ENCODE data around the gene ATP1A1. TPM values are rescaled to one million over a fixed set of nuclear protein-coding genes. Genes with fewer than 3 reads are reported as not detected.

ATP1A1 gene
- total RNA-seq, 1 experiment from 2014 or later = 189 TPM

DNA sequence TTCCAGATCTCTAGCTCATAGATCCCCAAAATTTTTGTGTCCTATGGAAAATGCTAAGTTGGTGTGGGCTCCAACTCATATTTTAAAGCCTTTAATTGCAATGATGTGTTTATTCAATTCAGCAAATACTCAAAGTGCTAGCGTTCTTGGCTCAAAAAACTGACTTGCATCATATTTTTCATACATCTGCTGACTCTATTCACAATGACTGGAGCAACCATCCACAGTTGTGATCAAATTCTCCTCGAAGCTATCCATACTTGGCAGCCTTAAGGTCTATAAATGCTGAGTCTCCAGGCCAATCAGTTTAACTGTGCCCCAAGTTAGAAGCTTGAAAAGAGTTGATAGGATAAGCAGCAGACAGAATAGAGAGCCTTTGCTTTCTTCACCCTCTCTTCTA, 2.9 kb upstream of the ATP1A1 start:
- no peak for DNase-seq (ENCODE audit: low read depth)

DNA sequence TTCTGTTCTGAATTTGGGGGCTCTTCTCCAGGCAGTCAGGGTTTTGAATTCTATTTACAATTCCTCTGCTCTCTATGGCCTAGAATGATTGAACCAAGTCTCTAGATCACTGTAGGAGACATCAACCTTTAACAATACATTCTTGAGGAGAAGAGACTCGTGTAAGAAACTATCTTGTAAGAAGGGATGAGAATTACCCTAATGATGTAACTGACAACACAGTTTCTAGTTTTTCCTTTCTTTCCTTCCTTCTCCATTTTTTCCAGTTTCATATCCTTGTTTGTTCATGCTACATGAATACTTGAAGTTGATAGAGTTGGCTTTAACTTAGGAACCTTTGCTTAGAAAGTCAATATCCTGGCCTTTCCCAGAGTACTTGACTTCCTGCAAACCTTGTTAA, 1.3 kb upstream of the ATP1A1 start:
- DNase-seq (ENCODE audit: low read depth) = no peak

- DNase-seq (ENCODE audit: low read depth) = no peak
Observed at GRCh38 chr1:116372191-116372590, 853 bp upstream of the ATP1A1 start.

- peak; percentile 54 for DNase-seq (ENCODE audit: low read depth)
Observed at GRCh38 chr1:116373431-116374352, 648 bp downstream of the ATP1A1 start.

DNA sequence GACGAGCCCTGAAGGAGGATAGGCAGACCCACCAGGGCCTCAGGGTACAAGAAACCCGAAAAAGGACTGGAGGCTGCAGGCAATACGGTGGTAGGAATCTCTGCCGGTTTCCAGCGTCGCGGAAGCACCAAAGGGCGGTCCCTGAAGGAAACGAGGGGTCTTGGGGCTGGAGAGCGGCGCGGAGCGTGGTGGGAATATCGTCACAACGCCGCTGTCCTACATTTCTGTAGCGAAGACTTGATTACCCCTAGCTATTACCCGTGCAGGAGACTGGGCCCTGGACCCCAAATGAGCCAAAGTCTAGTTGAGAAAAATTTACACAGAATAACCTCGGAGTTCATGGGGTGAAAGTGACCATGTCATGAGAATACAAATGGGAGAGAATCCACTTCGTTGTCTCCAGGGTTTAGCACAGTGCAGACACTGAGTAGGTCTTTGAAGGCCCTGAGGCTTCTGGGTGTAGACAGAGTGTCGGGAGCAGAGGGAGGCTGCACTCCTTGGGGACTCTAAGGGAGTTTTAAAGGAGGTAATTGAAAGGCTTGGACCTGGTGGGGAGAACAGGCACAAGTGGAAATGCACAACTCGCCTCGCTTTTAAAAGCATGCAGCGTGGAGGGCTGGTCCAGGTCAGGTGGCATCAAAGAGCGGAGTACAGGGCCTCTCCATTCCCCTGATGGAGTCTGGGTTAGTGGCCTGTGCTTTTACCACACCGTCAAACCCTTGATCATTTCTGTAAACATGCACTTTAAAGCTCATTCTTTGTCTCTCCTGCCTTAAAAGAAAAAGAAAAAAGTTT, 1.5 kb downstream of the ATP1A1 start:
- no peak for DNase-seq (ENCODE audit: low read depth)

GRCh38 chr1:116375148-116375886, 2.3 kb downstream of the ATP1A1 start:
- DNase-seq (ENCODE audit: low read depth) = peak; percentile 30

DNA sequence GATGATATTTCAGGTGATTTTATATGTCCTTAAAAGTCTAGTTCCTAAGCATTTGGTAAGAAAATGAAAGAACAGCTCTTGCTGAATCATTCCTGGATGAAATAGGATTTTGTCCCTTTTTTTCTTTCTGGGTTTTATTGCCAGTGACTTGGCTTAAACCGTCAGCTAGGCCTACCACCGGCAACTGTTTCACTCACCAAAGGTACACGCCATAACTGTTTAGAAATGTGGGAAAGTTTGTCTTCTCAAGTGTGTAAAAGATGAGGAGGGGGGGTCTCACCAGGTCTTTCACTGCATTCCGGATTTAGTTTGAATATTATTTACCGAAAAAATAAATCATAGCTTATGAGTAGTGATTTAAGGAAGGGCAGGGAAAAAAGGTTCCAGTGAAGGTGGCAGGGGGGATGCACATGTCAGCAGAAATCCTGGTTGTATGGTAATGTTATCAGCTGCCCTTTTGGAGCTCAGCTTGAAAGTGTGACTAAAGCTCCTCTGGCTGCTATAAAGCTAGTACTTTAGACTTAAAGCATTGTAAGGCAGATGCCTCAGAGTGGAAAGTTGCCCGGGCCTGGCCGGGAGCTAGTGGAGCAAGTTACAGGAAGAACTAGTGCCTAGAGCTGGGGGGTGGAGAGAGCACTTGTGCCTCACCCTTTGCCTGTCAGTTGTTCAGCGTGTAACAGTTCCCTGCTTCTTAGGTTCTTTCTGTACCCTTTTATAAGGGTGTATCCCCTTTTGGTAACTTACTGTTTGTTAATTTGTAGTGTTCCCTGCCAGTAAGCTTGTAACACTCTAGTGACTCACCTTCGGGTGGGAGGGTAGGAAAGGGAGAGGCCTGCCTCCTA, 3.1 kb downstream of the ATP1A1 start:
- DNase-seq (ENCODE audit: low read depth) = peak; percentile 86

DNA sequence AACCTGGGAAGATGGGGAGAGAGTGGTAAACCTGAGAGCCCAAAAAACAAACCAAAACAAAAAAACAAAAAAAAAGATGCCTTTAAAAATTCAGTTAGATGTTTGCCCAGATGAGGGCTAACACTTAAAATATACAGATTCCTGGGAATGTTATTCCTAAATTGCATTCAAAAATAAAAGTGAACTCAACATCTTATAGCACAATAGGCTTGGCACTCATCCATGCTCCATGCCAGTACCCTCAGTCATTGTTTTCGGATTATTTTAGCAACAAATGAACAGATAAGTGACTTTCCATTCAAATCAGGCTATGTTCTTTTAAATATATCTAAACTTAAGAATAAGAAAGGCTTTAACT, 3.7 kb downstream of the ATP1A1 start:
- DNase-seq (ENCODE audit: low read depth) = no peak

DNA sequence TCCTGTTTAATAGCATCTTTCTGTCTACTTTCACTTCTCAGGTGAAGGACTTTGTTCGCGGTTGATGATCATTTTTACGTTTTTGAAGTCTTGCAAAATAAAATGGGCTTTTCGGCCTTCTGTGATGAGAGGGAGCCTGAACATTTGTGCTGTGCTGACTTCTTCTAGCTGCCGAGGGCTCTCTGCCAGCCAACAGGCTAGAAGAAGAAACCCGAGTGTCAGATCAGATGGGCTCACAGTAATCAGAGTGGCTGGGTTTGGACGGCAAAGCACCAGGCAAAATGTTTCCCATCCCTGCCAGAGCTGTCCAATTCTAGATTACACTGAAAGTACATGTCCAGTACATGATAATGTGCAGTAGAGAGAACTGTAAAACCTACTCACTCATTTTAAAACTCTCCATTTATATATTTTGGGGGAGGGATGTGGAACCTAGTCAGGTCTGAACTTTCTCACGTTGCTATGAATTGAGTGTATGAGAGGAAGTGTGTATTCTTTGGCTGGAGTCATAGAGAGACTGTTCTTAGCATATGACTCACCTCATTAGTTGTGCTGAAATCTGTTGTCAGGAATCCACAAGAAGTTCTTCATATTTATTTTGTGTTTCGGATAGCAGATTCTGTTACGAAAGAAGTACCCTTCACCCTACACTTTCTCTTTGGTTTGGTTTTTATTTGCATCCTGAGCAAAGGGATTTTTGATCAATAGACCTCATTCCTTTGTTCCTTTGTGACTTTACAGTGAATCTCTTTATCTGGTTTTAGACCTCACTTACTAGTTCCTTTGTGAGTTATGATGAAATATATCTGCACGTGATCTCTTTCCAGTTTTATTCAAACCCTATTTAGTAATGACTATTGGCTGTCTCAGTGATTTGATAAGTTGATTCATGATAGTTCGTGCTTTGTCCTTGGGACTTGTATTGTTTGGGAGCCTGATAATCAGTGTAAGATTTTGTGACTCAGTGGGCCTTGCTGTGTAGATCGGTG, 4.8 kb downstream of the ATP1A1 start:
- DNase-seq (ENCODE audit: low read depth) = peak; percentile 91

- no peak for DNase-seq (ENCODE audit: low read depth)
Observed at GRCh38 chr1:116379057-116379630, 6.1 kb downstream of the ATP1A1 start.

DNA sequence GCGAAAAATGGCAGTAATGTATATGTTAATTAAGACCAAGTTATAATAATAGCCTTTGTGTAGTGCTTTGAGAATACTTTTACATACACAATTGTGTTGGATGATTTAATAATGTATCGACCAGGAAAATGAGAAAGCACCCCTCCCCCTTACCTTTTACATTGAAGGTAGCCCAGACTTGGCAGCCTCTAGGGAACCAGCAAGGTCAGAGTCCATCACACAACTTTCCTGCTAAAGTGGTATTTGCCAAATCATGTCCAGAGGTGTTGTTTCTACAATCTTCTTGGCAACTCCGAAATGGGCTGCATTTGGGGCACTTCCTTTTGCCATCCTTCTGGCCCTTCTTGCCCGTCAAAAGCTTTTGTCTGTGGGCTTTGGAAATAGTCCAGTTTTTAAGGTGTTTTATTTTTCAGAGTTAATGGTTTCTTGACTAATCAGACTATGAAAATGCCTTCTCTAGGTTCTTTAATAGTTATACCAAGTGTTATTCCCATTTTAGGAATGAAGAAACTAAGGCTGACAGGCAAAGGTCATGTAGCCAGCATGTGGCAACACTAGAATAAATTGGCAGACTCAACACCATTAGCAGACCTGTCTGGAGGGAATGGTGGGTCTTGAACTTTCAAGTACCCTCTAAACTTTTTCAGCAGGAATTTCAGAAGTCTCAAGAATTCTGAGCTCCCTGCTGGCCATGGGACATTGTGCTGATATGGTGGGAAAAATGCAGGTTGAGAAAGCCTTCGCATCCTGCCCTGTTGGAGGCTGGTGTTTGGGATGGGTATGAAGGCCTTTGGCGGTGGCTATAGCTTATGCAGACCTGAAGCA, 6.8 kb downstream of the ATP1A1 start:
- no peak for DNase-seq (ENCODE audit: low read depth)

DNA sequence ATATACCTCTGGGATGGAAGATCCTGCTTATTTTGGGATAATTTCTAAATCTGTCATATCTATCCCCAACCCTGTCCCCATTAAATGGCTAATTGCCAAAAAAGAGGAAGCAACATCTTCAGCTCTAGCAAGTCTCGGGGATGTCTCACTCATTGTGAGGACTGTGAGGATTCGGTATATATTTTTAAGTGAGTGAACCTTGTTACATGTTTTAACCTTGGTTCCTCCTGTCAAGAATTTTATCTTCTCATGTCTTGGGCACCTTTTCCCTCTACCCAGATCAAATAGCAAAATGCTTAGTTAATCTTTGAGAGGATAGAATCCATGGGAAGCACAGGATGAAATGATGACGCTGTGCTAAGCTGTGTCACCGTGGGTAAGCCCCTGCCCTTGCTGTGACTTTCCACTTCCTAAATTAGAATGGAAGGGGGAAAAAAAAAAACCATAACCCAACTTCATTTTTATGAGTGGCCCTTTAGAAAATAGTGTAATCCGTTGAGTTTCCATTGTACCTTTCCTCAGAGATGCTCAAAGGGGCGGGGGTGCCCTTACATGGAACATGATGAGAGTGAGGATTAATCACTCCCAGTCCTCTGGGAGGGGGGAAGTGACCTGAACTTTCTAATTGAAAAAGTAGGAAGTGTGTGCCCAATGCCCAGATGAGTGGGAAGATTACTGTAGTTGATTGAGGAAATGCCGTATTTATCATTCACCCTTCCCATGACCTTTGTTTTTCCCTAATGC, 7.6 kb downstream of the ATP1A1 start:
- no peak for DNase-seq (ENCODE audit: low read depth)

DNA sequence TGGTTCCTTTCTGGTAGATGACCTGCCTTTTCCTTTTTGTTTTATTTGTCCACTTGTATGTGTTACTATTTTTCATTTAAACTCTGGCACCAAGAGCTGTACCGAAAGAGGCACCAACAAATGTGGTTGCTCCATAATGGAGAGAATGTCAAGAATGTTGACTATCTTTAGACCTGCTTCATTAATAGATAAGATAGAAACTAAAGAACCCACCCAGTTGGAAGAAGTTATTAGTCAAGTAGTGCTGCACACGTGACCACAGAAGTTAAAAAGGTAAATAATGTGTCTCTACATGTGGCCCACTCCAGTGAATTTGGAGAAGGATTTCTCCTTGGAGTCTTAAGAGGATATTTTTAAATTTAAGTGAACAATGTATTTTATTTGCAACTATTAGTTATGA, 9.3 kb downstream of the ATP1A1 start:
- no peak for DNase-seq (ENCODE audit: low read depth)

DNA sequence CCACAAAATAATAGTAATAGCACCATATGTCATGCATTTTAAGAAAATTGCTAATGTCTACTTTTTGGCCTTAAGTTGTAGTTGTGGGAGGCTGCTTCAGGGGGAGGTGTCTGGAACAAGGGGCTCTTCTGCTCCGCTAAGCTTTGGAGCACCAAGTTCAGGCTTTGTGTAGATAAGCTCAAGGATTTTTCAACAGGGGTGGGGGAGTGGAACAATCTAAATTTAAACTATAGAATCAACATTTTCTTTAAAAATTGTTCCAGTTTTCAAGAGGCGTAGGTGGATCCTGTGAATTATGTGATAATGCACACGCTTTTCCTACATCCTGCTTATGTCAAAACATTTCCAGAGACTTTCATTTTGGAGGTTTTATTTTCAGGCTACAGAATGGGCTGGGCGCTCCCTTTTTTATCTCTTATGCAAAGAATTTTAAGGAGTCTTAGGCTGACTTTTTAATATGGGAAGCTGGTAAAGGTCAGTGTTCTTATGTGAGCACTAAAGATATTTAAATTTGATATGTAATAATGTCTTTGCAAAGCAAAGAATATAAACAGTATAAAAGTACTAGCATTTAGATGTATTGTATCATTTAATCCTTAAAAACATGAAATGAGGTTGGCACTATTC, 9.9 kb downstream of the ATP1A1 start:
- no peak for DNase-seq (ENCODE audit: low read depth)

DNA sequence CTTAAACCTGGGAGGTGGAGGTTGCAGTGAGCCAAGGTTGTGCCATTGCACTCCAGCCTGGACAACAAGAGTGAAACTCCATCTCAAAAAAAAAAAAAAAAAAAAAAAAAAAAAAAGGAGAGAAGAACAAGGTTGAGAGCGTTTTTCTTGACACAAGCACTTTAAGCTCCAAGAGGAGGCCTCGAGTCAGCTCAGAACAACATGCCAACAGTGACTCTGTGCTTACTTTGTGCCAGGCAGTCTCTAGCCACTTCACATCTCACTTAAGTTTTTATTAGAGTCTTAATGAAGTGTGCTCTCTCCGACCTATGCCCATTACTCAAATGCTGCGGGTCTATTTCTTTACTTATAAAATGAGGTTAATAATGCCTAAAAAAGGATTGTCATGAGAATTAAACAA, 13.0 kb downstream of the ATP1A1 start:
- no peak for DNase-seq (ENCODE audit: low read depth)

DNA sequence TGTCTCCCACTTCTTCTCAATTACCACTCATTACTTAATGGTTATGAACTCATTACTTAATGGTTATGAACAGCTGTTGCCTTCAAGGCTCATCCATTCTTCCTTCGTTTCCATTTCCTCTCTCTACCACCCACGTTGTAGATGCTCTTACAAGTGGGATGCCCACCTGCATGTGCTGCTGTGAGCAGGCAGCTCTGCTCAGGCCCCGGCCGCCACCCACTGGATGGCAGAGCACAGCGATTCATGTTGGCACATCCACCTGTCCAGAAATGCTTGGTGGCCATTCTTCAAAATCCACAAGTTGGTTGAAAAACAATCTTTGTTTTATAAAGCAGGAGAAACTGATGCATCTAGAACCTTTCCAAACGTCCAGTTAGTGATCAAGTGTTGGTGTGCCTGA, 14.5 kb downstream of the ATP1A1 start:
- no peak for DNase-seq (ENCODE audit: low read depth)

DNA sequence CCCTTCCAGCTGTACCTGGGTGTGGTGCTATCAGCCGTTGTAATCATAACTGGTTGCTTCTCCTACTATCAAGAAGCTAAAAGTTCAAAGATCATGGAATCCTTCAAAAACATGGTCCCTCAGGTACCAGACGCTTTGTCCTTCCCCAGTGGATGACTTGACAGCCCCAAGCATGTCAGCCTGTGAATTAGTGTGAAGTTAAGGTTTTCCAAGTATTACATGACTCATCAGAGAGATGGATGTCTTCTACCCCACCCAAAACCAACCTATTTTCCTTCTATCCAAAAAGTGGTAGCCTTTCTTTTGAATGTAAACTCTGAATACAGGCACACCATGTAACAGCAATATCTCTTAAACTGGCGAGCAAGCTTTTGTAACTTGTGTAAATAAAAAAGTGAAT, 15.1 kb downstream of the ATP1A1 start:
- no peak for DNase-seq (ENCODE audit: low read depth)

All from HT1080 (cell line).